ENCODE results near the gene AXIN1.
"Not testable (repeated sequence)": the region's sequence is repeated elsewhere in the genome, so short reads cannot be mapped to it uniquely, and the experiment has no call there.

AXIN1 gene

DNA sequence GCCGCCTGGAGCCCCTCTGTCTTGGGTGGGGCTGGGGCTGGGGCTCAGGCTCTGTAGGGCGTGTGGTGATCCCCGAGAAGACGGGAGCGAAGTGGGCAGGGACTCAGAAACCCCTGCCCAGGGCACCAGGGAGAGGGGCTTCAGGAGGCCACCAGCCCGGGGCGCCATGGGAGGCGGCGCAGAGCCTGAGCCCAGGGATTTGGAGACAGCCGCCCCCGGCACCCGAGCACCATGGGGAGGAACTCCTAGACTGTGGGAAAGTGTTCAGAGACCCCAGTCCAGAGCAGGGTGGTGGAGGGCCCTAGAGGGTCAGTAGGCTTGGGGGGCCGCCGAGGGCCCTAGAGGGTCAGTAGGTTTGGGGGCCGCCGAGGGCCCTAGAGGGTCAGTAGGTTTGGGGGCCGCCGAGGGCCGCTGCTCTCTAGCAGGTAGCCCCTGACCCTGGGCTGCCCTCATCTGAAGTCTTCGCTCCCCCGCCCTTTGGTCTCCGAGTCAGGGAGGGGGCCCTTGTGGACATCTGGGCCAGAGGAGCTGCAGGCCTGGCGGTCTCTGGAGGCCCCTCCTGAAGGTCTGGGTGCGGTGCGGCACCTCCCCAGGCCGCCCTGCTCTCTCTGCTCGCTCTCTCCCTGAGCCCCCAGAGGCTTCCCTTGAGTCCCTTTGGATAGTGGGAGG, 71.4 kb downstream of the AXIN1 start:
- DNase-seq = no peak

DNA sequence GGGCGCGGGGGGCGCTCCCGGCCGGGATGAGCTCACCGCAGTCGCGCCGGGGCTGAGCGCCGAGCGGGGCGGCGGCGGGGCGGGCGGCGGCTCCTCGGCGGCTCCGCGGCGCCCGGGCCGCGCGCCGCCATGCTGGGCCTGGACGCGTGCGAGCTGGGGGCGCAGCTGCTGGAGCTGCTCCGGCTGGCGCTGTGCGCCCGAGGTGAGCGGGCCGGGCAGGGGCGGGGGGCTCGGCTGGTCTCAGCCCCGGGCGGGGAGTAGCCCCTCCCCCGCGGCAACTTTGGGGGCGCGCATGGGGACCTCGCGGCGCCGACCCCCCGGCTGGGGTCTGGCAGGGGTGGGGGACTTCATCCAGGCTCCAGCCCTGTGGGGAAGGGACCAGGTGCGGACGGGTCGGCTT, 72.0 kb downstream of the AXIN1 start, which contains the start of gene ARHGDIG:
ARHGDIG (plus strand) TSS at position 40 of the 400 bp plus-strand sequence; CDS start at position 130, 90 bp downstream.
- no peak for DNase-seq

DNA sequence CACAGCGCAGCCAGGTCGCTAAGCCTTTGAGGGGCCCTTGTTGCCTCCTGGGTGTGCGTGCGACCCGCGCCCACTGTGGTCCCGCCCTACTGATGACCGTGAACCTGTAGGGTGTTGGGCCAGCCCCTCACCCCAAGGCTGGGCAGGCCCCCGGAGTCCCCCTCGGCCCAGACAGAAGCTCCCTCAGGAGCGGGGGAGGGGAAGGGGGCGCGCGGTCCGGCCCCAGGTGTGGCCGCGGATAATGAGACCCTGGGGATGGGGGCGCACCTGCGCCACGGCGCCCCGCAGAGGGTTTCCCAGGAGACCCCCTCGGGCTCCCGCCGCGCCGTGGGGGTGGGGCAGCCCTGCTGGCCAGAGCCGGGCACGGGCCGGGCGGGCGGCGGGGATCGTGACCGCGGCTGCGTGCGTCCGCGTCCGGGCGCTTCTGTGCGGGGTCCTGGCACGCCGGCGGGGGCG, 72.5 kb downstream of the AXIN1 start:
- DNase-seq = no peak

DNA sequence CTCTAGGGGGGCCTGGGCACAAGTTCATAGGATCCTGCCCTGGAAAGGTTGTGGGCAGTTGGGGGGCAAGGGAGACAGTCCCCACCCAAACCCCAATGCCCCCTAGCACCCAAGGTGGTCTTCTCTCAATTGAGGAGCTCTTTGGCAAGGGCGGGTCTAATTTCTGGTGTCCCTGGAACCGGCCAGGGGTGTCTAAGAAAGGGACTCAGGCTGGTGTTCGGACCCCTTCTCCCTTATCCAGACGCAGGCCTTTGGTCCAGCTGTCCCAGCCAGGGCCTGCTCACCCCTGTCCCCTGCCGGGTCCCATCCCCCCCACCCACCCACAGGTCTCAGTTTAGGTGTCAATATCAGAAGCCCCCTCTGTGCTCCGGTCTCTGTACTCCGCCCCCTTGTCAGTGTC, 73.0 kb downstream of the AXIN1 start:
- DNase-seq = no peak

DNA sequence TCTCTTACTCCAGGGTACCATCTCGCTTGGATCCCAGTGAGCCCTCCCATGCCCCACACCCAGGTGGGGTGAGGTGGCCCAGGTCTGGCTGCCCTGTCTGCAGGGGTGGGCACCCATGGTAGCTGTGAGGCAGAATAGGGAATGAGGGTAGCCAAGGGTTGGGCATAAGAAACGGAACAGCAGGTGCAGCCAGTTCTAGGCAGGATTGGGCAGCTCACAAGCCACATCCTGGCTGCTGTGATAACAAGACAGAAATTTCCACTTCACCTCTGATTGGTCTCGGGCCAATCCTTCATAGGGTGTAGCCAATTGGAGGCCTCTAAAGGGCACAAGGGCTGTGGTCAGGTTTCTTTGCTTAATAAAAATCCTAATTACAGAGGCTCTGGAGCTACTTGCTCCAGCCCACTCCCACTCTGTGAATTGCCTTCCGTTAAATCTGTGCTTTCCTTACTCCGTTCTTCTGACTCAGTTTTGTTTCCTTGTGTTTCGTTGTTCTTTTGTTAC, 73.6 kb downstream of the AXIN1 start:
- peak; percentile 15 for DNase-seq

DNA sequence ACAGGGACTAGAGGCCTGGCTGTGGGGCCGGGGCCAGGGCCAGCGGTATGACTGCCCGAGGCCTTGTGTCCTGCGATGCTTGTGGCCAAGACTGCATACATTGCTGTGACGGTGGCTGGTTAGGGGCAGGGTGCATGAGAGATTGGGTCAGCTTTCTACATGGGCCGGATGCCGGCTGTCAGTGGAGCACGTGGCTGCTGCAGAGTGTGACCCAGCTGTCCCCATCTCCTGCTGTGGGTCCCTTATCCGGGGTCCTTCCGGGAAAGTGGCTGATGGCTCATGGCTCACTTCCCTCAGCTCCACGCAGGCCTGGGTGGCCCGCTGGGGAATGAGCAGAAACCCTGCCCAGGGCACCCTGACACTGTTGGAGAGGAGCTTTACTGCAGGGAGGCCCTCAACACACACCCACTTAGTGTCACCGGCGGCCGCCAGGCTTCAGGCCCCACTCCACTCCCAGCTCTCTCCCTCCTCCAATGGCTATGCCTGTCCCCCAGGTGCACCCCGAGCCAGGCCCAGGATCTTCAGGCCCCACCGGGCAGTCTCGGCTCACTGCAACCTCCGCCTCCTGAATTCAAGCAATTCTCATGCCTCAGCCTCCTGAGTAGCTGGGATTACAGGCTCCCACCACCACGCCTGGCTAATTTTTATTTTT, 76.0 kb downstream of the AXIN1 start:
- DNase-seq = no peak

DNA sequence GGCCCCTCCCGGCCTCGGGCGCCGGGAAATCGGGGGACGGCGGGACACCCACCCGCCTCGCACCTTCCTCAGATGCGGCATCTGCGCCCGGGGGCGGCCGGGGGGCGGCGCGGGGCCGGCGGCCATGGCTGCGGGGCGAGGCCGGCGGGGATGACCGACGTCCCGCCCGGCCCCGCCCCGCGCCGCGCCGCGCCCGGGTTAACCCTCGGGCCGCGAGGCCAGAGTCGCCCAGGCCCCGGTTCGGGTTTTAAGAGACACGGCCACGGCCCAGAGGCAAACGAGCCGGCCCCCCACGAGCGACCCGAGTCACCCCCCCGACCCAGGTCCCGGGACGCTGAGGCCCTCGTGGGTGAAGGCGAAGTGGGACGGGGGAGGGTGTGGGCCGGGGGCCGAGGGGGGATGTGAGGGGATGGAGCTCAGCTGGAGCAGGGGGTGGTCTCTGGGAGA, 76.7 kb downstream of the AXIN1 start, which contains the start of gene RGS11:
RGS11 (minus strand) TSS at position 159 of the 447 bp plus-strand sequence; CDS start at position 126, 33 bp downstream.
- DNase-seq = no peak

DNA sequence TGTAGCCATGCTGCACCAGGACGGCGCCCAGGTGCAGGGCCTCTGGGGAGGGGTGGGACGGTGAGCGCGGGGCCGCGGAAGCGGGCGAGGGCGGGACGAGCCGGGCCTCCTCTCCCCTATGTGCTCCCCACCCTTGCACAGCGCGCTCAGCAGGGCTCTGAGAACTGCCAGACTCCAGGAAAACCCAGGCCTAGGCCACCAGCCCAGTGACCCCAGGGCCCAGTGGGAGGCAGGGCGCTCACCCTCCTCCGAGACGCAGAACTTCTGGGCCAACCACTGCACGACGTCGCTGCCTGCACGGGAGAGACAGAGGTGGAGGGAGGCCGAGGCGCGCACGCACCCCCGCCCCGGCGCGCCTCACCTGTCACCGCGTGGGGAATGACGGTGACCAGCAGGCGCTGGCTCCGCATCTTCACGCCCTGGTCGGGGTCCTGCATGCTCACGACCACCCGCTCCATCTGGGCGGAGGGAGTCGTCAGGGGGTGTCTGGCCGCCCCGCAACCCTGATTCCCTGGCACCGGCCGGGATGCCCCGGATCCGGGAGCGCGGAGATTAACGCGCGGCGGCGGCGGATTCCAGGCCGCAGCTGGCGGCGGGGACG, 77.4 kb downstream of the AXIN1 start:
- DNase-seq = peak; percentile 11

DNA sequence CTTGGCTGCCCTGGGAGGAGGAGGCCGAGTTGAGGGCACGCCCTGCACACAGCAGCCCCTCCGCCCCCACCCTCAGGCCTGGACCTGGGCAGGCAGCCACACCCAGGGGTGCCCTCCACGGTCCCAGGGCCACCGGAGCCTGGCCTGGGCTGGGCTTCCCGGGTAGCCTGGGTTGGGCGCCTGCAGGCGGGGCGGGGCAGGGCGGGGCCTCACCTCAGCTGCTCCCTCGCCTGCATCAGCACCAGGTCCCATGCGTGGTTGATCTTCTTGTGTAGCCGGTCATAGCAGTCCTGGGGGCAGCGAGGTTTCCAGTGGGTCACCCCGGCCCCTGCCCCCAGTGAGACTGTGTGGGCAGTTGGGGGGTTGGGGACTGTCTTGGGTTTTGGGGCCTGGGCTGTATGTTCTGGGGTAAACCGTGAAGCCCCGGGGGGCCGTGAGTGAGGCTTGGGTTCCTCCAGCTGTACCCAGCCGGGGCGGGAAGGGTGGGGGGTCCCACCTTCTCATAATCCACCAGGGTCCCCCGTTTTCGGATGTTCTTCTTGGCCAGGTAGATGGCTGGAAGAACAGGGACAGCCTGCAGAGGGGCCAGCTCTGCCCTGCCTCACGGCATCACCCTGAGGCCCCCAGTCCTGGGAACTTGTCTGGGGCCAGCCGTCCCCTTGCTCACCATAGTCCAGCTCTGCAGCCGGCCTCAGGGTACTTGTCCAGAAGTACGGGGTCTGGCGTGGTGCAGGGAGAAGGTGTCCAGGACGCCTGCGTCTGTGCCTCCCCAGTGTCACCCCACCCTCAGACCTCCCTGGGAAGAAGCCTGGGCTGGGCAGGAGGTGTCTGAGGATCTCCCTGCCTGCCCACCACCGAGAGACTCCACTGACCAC, 78.7 kb downstream of the AXIN1 start:
- no peak for DNase-seq

DNA sequence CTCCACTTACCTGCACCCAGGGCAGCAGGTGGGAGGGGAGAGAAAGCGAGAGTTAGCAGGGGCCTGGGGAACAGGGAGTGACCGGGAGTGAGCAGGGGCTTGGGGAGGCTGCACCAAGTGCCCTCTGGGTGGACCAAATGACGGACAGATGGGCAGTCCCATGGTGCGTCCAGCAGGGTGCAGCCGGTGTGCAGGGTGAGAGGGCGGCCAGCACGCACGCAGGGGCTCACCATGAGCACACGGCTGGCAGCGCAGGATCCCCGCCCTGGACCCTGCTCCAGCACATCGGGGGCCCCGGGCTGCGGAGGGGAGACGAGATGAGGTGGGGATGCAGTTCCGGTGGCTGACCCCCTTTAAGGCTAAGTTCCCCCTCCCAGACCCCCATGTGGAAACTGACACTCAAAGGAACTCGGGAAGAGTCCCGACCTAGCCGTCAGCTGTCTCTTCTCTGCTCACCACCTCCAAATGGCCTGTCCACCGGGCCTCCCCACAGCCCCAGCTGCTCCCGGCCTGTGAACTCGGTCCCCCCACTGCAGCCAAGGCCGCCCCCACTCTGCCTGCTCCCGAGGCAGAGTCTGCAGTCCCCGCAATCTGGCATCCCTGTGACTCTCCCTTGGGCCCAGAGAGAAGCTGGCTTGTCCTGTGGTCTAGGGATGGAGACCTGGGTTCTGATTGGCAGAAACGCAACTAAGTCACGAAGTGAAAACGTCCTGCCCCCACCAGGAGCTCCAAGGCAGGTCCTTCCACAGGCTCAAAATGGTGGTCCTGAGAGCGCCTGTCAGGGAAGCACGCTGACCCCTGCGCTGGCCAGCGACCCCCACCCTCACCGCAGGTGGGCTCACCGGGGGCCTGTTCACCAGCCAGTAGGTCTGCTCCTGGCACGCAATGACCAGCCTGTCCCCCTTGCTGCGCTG, 79.6 kb downstream of the AXIN1 start:
- DNase-seq = no peak

DNA sequence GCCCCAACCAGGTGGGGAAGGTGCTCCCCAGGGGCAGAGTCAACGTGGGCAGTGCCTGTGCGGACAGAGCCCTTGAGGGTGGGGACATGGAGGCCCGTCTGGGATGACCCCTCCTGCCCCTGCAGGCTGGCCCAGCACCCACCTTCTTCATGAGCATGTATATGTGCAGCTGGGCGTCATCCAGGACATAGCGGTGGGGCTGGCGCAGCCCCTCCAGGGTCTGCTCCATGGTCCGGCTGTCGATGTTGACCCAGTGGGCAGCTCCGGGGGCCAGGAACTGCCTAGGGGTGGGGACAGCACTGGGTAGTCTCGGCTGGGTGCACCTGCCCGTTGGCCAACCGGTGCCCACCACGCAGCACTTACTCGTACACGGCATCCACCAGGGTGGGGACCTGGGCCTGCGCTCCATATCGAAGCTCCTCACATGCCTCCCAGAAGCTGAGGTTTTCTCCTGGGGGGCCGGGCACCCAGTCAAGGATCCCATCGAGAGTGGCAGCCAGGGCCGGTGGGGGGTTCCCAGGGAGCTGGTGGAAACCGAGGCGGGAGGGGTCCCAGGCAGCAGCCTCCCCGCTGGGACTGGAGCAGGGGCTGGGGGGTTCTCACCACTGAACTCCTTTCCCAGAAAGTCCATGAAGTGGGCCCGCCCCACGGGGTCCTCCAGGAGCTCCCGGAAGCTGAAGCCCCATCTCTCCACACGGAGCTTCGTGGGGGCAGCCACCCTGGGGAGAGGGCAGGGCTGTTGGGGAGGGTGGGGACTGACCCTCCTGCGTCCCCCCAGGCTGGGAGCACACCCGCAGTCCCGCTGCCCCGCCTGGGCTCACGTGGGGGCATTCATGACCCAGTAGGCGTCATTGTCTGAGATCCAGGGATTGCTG, 81.9 kb downstream of the AXIN1 start:
- no peak for DNase-seq

DNA sequence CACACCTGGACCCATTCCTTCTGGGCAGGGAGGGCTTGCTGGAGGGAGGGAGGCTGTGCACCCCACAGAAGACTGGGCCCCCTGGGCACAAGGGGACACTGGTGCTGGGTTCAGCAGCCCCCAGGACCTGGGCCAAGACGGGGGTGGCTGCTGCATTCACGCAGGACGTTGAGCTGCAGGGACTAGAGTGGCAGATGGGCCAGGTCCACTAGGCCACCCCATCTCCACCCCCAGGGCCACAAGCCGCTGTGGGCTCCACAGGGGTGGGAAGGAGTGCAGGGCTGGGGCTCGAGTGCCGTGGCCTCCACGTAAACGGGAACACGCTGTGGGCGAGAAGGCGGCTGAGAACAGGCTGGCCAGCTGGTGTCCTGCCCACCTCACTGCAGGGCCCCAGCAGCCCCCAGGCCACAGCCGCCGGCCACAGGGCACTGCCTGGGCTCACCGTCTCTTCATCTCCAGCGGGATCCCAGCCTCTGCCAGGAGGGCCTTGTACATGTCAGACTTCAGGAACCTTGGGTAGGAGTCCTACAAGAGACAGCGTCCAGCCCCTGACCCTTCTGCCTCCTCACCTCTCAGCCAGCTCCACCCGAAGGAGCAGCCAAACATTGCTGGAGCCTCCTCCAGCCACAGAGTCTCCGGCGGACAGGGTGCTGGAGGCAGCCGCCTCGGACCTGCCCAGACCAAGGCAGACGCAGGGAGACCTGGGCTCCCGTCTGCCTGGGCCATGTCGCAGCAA, 83.3 kb downstream of the AXIN1 start:
- DNase-seq = no peak

DNA sequence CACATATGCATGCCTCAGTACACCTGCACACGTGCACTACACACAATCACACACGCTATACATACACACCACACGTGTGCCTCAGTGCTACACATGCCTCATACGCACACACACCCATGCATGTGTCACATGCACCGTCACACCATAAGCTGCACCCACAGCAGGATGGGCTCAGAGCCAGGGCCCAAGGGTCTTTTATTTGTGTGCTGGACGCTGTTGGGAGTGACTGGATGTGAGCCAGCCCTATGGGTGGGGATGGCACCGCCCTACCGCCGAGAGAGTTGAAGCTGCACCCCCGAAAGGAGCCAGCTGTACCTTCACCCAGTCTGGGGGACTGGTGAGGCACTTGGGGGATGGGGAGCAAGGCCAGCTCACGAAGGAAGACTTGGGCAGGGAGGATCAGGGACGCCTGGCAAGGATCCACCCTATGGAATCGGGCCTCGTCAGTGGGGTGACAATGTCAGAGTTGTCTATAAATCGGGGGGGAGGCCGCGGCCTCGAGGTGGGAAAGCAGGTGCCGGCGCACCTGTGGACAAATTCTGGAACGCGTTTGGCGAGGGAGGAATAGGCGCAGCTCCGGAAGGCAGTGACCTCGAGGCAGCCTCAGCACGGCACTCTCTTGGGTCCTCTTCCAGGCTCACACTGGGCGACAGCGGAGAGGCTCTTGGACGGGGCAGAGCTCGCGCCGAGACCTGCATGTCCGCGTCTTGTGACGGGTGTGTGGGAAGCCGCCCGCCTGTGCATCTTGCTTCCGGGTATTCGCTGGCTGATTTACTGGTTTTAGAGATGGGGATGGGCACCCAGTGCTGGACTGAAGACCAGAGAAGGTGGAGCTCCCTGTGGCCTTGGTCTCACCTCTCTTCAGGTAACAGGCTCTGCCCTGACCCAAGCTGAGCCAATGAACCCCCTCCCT, 84.1 kb downstream of the AXIN1 start:
- no peak for DNase-seq

DNA sequence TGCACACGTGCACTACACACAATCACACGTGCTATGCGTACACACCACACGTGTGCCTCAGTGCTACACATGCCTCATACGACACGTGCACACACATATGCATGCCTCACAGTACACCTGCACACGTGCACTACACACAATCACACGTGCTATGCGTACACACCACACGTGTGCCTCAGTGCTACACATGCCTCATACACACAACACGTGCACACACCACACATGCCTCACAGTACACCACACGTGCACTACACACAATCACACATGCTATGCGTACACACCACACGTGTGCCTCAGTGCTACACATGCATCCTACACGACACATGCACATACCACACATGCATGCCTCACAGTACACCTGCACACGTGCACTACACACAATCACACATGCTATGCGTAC, 85.0 kb downstream of the AXIN1 start:
- DNase-seq = not testable (repeated sequence)

DNA sequence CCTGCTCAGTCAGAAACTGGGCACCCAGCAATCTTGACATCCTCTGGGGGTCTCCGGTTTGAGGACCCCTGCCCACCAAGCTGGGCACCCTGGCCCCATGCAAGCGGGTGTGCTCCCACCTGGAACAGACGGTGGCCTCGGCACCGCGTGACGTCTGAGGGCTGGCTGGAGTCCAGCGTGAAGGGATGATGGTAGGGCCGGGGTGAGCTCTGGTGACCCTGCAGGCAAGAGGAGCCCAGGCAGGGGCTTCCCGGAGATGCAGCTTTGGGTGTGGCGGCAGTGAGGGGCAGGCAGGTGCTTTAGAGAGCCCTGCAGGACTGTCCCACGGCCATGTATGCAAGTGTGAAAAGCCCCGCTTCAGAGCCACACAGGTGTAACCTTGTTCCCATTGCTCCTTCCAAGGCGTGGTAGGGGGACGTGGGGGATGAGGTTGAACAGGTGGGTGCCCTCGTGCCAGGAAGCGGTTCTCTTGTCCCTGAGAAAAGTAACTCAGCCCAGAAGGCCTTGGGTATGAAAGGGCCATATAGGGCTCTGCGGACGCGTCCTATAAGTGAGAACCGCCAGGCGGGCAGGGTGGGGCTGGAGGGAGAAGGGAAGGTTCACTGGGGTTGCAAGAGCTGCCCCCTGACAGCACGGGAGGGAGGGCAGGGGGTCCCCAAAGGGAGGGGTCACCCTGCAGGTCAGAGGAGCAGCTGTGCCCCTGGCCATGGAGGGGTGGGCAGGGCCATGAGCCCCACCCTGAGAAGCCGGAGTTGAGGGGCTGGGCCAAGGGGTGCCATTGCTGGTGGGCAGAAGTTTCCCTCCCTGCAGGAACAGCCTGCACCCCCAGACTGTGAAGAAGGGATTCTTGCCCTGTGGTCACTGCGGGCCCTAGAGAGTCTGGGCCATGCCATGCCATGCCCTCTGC, 86.0 kb downstream of the AXIN1 start:
- no peak for DNase-seq

DNA sequence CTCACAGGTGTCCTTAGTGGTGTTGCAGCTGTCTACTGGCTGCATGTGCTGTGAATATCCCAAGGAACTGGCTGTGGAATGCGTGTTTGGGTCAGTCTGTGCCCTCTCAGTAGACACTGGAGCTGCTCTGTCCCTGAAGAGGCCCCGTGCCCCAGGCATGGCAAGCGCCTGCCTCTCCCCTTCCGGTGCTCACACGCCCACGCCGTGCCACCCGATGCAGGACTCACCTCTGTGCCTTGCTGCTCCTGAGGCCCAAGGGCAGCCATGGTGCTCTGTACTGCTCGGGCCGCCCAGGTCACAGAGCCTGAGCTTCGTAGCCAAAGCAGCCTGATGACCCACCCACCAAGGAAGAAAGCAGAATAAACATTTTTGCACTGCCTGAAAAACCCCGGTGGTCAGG, 86.8 kb downstream of the AXIN1 start:
- peak; percentile 26 for DNase-seq

DNA sequence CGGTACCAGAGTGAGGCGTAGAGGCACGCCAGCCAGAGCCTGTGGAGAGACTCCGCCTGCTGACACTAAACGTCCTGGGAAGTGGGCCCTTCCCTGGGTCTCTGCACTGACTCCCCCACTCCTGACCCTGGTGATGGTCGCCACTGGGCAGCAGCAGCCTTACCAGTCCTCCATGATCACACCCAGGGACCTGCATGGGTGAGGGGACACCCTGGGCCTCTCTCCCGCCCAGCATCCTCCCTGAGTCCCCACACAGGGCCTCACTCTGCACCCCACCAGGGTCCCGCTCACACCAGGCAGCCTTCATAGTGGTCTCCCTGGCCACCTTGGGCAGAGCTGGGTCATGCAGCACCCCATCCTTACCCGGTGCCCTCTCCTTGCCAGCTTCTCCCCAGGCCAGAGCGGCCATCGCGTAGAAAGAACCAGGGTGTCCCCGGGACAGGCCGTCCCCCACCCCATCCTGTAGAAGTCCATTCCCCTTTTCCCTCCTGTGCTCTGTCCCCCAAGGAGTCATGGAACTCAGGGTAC, 87.5 kb downstream of the AXIN1 start:
- DNase-seq = no peak
